AG08395 (cell line): Measurements from ENCODE around the gene IGFBPL1.
"Not testable (repeated sequence)": the region's sequence is repeated elsewhere in the genome, so short reads cannot be mapped to it uniquely, and the experiment has no call there.

Experiments used
- DNase-seq: peaks from one replicate; pipeline ENCODE4 v3.0.0; 2012; ENCODE audit warnings: mixed read lengths, low spot score

The IGFBPL1 gene

GRCh38 chr9:38423973-38424843 lies at the start of gene IGFBPL1:
Gene IGFBPL1 (minus strand): TSS chr9:38424454. CDS start chr9:38424424, 30 bp downstream.
- DNase-seq: peak; percentile 62

DNA sequence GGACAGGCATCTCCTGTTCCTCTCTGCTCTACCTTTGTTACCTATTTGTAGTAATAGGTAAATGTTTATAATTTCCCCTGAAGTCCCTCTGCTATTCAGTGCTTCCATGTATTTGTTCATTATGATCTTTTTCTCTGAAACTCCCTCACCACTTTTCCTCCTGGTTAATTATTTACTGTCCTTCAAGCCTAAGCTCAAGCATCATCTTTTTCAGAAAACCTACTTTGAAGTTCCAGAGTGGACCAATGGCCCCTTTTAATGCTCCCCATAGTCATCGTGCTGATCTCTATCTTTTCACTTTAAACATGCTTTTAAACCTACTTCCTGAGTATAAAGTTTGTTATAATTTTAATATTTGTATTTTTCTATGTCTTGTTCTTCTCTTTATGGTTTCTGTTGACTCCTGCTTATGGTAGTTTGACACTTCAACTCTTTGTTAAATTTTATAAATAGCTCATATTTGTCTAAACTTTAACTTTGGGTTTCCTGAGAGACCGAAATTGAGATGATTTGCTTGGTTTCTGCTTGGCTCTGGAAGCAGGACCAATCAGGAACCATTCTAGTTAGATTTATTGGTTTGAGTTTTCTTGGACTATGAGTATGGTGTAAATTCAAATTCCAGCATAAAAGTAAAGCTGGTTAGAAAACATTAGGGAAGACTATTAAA lies 48.5 kb upstream of the IGFBPL1 start:
- not testable (repeated sequence) for DNase-seq

DNA sequence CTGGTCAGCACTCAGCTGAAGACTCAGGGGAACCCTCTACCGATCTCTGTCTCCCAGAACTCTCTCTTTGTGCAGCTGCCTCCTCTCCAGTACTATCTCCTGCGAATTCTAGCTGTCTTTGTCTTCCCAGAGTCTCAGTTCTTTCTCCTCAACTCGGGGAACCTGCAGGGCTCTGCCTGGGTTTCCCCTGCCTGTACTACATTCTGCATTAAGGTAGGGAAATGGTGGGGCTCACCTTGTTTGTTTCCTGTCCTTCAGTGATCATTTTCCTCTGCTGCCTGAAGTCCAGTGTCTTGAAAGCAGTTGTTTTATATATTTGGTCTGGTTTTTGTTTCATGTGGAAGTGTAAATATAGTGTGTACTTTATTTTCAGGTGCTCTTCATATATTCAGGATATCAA lies 43.1 kb upstream of the IGFBPL1 start:
- no peak for DNase-seq

DNA sequence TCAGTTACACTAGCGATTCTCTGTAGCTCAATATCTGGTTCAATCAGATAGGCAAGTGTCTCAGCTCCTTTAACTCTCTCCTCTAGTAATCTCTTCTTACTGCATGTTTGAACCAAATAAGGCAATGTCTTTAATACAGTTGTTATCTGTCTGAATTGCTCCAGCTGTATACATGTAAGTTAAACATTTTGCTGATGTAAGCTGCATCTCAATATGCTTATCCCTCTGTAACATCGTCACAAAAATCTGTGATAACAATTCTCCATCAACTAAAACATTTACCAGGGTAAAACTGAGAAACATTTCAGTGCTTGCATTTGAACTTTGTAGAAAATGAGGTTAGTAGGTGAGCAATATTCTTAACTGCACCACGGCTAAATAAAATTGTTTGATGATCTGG lies 29.6 kb upstream of the IGFBPL1 start:
- no peak for DNase-seq

GRCh38 chr9:38451162-38451561 lies 26.9 kb upstream of the IGFBPL1 start:
- DNase-seq: no peak

GRCh38 chr9:38447703-38448102 lies 23.4 kb upstream of the IGFBPL1 start:
- no peak for DNase-seq

DNA sequence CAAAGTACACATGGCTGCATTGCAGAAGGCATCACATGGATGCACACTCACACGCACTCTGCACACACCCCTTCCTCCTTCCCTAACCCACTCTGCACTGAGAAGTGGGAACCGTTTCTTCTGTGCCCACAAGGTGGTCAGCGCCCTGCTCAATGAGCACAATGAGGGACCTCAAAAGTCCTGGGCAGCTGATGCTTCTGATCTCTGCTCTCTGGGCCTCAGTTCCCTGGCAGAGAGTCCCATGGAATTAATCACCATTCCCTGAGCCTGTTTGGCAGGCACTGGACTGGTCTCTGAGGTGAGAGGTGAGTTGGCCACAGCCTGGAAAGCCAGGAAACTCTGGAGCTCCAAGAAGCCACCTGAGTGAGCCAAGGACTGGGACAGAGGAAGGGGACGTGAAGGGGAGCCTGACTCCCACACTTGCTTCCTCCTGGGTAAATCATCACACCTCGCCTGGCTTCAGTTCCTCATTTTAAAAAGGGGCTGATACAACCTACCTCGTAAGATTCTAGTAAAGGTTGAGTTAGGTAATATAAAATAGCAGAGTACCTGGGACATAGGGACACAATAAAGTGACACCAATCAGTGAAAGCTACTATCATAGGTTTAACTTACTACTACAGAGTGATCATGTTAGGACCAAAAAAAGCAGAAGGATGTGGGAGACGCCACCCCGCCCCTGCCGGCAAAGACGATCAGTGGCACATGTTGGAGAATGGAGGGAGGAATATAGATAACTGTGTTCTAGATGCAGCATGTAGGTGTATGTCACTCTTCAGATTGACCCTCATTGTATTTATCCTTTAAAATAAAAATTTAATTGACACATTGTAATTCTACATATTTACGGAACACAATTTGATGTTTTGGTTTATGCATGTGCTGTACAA lies 21.1 kb upstream of the IGFBPL1 start:
- DNase-seq: no peak

GRCh38 chr9:38443597-38443996 lies 19.3 kb upstream of the IGFBPL1 start:
- DNase-seq: no peak

DNA sequence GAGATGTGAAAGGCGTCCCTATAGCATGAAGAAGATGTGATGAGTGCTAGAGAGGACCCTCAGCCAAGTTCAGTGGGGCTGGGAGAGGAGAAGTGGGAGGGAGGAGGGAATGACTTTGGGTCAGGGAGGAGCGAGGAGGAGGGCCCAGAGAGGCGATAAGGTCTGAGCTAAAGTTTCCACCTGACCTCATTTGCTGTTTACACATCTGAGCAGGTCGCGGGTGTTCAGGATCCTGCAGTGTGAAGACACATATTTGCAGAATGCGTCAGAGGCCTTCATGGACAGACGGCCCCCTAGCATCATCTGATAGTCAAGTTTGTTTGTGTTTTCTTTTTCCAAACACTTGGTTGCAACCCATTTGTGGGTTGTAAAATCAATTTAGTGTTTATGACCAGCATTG lies 18.9 kb upstream of the IGFBPL1 start:
- peak; percentile 24 for DNase-seq

DNA sequence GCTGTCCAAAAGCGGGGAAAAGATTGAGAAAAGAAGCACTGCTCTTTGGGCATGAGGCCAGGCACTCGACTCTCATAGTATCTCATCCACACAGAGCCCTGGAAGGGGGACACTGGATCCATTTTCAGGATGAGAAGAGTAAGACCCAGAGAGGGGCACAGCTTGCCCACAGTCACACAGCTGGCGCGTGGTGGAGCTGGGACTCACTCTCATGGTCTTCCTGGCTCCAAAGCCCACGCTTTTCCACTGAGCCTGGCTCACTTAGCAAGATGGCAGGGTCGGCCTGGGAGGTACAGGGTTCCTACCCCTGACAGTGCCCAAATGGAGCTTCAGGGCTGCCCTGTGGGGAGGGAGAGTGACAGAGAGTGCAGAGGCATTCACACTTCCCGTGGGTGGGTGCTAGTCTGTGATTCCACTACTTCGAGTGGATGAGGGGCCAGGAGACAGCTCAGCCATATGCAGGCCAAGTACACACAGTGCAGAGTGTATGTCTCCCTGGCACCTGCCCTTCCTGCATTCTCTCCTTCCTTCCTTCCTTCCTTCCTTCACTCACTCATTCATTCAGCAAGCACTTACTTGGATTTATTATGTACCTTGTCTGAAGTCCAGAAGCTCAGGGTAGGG lies 18.3 kb upstream of the IGFBPL1 start:
- DNase-seq: no peak

DNA sequence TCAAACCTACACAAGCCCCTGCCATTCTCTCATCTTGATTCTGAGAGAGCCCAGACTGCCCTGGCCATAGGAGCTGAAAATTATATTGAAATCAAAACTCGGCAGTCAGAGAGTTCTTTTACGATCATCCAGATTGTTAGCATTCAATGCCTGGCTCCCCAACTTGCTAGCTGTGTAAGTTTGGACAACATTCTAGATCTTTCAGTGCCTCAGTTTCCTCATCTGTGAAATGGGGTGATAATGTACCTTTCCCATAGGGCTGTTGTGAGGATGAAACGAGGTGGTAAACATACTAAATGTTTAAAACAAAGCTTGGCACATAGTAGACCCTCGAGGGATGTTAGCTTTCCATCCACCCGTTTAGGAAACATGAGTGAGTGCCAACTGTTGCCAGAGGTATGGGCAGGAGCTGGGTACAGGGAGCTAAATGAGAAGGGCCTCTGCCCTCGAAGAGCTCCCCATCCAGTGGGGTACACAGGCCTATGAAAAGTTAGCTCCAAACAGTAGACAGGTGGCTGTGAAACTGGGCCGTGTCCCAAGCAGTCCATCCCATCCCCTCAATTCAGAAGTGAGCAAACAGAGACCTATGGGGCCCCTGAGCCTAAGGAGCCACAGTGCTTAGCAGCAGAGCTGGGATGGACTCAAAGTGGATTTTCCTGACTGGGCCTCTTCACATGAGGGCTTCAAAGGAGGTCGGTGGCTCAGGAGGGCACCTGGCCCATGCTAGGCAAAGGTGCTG lies 17.3 kb upstream of the IGFBPL1 start:
- DNase-seq: no peak

GRCh38 chr9:38440516-38440915 lies 16.3 kb upstream of the IGFBPL1 start:
- no peak for DNase-seq

- no peak for DNase-seq
These were observed 15.7 kb upstream of the IGFBPL1 start for GRCh38 chr9:38439916-38440301.

DNA sequence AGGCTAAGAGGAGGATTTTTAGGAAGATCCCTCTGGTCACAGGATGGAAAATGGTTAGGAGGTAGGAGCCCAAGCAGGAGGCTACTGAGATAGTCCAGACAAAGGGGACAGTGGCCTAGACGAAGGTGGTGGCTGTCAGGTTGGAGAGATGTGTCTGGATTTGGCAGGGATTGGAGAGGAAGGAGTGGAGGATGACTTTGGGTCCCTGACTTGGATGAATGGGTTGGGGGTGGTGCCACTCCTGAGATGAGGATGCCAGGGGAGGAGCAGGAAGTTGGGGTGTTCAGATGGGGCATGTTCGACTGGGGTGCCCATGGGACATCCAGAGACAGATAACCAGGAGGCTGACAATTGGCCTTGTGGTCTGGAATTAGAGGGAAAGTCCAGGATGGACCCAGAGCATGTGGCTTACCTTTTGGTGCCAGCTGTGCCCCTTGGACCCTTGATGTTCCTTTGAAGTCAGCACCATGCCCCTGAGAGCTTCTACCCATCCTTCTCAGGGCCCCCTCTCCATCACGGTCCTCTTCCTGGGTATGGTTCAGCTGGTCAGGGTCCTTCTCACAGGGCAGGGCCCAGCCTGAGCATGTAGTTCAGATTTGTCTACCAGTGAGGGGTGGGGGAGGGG lies 15.1 kb upstream of the IGFBPL1 start:
- DNase-seq: no peak

GRCh38 chr9:38437193-38437823 lies 13.1 kb upstream of the IGFBPL1 start:
- peak; percentile 75 for DNase-seq

DNA sequence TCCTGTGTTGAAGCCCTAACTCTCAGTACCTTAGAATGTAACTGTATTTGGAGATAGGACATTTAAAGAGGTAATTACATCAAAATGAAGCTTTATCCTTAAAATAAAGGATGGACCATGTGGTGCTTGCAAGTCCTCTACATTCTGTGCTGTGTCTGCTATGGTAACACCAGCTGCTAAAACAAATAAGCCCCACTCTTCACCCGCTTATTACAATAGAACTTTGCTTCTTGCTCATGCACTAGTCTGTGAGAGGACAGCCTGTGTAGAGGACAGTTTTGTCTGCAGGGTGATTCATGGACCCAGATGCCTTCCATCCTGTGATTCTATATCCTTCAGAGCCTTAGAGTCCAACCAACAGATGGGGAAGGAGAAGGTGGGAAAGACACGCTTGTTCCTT lies 12.5 kb upstream of the IGFBPL1 start:
- DNase-seq: no peak

GRCh38 chr9:38435521-38435920 lies 11.3 kb upstream of the IGFBPL1 start:
- DNase-seq: peak; percentile 74

DNA sequence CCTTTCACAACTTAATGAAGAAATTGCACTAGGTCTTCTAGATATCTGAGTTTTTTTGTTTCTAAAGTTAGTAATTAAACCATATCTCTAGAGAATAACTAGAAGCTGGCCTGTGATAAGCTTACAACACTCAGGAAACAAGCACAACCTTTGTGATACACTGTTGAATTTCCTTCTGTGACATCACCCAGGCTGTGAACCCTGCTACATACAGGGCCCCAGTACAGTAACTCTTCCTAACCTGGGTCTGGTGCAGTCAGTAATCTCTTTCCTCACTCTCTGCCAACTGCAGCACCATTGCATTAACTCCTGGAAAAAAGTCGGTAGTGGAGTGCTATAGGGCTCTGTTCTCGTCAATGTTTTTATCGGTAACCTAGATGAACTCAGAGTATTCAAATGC lies 10.6 kb upstream of the IGFBPL1 start:
- DNase-seq: no peak

- no peak for DNase-seq
These were observed 10.1 kb upstream of the IGFBPL1 start for GRCh38 chr9:38434365-38434764.

GRCh38 chr9:38432922-38433510 lies 8.8 kb upstream of the IGFBPL1 start:
- peak; percentile 54 for DNase-seq
